T-helper 2 cell treated with Interferon-gamma antibody and Interleukin-4, amounts not matched to agents 5 μg/mL and 100 μg/mL, for 36 hours (primary cell): ENCODE data around the gene TMEM92.

Experiments used
- DNase-seq: peaks from one replicate; pipeline ENCODE4 v3.0.0; 2021; ENCODE audit warnings: low spot score
- H3K27ac Mint-ChIP-seq: one replicate; pipeline ENCODE4 v1.8.0; 2021; ENCODE audit warnings: mild to moderate bottlenecking, mixed read lengths
- H3K27me3 Mint-ChIP-seq: one replicate; pipeline ENCODE4 v1.8.0; 2021; ENCODE audit warnings: low read depth, mixed read lengths
- H3K36me3 Mint-ChIP-seq: one replicate; pipeline ENCODE4 v1.8.0; 2021; ENCODE audit warnings: low read depth, mixed read lengths
- H3K4me1 Mint-ChIP-seq: one replicate; pipeline ENCODE4 v1.8.0; 2021; ENCODE audit warnings: low read depth, mixed read lengths
- H3K4me3 Mint-ChIP-seq: one replicate; pipeline ENCODE4 v1.8.0; 2022; ENCODE audit warnings: mild to moderate bottlenecking, moderate library complexity, mixed read lengths
- H3K9me3 Mint-ChIP-seq: one replicate; pipeline ENCODE4 v1.8.0; 2021; ENCODE audit warnings: mixed read lengths

Gene TMEM92

DNA sequence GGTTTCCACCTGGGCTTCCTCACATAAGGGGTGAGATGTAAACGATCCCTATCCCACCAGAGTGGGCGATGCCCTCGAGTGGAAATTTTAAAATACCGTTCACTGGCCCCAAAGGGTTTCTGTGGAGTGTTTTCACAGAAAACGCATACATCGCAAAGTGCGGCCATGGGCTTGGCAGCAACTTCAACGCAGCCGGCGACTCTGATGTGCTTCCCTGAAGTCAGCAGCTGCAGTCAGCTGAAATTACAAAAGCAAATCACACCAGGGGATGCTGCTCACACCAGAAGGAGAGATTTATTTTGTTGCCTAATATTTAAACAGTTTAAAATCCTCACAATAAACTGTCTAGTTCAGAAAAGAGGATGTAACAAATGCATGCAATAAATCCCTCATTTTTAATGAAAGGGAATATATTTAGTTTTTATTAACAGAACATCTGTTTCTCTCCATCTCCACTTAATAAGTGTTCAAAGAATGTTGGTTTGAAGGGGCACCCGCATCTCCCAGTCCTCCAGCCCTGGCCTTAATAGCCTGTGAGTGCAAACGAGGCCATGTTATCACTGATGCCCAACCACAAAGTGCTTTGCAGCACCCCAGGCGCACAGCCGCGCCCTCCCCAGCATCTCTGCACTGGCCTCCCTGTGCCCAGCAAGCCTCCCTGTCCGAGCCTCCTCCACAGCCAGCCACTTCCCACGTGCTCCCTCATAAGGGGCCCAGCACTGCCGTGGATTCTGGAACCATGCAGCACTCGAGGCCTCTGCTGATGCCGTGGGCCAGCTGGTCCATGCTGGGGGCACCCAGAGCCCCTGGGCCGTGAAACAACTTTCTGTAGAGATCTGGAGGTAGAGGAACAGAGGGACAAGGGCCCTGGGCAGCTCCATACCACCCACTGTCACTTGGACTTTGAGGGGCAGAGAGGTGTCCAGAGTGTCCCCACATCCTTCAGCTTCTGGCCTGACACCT, 54.4 kb downstream of the TMEM92 start:
- Mint-ChIP-seq H3K27ac (no peak overlapping the region), H3K9me3 (no peaks in the 10 kb centered on the region), H3K4me3 (no peak overlapping the region), H3K4me1 (peaks cover 26% of the 10 kb centered on the region), H3K36me3 (no peaks in the 10 kb centered on the region), H3K27me3 (no peaks in the 10 kb centered on the region)
- DNase-seq: no peak

DNA sequence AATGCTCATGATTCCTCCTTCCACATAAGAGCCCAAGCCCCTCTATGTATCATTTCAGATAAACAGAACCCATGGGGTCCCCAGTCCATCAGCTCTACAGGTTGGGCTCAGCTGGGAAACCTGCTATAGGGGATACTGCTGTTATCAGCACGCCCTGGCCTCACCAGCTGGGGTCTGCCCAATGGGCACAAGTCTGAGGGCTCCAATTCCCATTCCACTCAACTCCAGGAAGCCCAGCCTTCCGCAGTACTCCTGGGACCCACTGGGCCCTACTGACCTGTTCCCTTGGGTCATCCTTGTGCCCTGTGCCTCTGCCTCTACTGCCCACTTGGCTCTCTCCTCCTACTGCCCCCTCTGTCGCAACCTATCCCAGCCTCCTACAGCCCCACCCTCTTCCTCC, 55.5 kb downstream of the TMEM92 start:
- H3K27me3 Mint-ChIP-seq: no peaks in the 10 kb centered on the region
- no peaks in the 10 kb centered on the region for H3K9me3 Mint-ChIP-seq
- no peak overlapping the region for H3K27ac Mint-ChIP-seq
- no peak overlapping the region for H3K4me3 Mint-ChIP-seq
- H3K4me1 Mint-ChIP-seq: peaks cover 29% of the 10 kb centered on the region
- no peak for DNase-seq
- H3K36me3 Mint-ChIP-seq: no peaks in the 10 kb centered on the region

DNA sequence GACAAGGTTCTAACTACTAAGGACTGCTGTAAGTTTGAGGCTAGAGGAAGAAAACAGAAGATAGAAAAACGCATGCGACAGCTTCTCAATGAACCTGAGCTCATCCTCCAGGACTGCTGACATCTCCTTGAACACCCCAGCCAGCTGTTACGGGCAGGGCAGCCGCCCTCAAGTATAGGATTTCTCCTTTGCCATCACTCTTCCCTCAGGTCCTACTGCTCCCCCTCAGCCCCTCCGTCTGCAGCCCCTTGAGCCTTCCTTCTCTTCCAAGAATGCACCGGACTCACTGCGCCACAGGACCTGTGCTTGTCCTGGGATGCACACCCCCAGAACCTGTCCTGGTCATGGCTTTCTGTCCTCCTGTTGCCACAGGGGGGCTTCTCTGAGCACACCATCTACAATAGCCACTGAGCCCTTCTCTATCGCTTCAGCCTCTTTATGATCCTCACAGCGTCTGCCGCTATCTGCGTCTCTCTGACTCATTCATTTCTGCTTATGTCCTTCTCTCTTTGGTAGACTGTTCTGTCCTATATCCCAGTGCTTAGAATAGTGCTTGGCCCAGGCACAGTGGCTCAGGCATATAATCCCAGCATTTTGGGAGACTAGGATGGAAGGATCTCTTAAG, 56.0 kb downstream of the TMEM92 start:
- H3K36me3 Mint-ChIP-seq: no peaks in the 10 kb centered on the region
- H3K27me3 Mint-ChIP-seq: no peaks in the 10 kb centered on the region
- peaks cover 29% of the 10 kb centered on the region for H3K4me1 Mint-ChIP-seq
- no peak overlapping the region for H3K4me3 Mint-ChIP-seq
- DNase-seq: no peak
- H3K27ac Mint-ChIP-seq: no peak overlapping the region
- H3K9me3 Mint-ChIP-seq: no peaks in the 10 kb centered on the region
